ENCODE measurements around the gene CD300LD.
"Not testable (repeated sequence)": the region's sequence is repeated elsewhere in the genome, so short reads cannot be mapped to it uniquely, and the experiment has no call there.

The CD300LD gene

GRCh38 chr17:74569020-74570003, 22.8 kb downstream of the CD300LD start:
- no peak for DNase-seq

GRCh38 chr17:74568106-74568873, 23.8 kb downstream of the CD300LD start:
- no peak for DNase-seq

- no peak for DNase-seq
These were observed 24.7 kb downstream of the CD300LD start, which contains the start of gene CD300H for GRCh38 chr17:74567397-74567796. CD300H (minus strand) TSS chr17:74567509.

- DNase-seq = peak; percentile 21
These were observed 25.8 kb downstream of the CD300LD start for GRCh38 chr17:74566132-74566753.

GRCh38 chr17:74565126-74565525, 27.0 kb downstream of the CD300LD start:
- no peak for DNase-seq

GRCh38 chr17:74563358-74563757, 28.7 kb downstream of the CD300LD start:
- no peak for DNase-seq

- DNase-seq = no peak
These were observed 30.5 kb downstream of the CD300LD start for GRCh38 chr17:74561586-74561985.

GRCh38 chr17:74558882-74559519, 33.1 kb downstream of the CD300LD start:
- DNase-seq = no peak

GRCh38 chr17:74558402-74558801, 33.7 kb downstream of the CD300LD start:
- DNase-seq = not testable (repeated sequence)

- no peak for DNase-seq
These were observed 36.6 kb downstream of the CD300LD start for GRCh38 chr17:74555427-74555940.

GRCh38 chr17:74554909-74555308, 37.2 kb downstream of the CD300LD start:
- no peak for DNase-seq

GRCh38 chr17:74552037-74552436, 40.0 kb downstream of the CD300LD start:
- DNase-seq = no peak

- DNase-seq = no peak
These were observed 41.5 kb downstream of the CD300LD start for GRCh38 chr17:74550602-74551001.

- DNase-seq = no peak
These were observed 42.7 kb downstream of the CD300LD start for GRCh38 chr17:74549343-74549742.

GRCh38 chr17:74547736-74548135, 44.3 kb downstream of the CD300LD start:
- DNase-seq = no peak

GRCh38 chr17:74547264-74547663, 44.8 kb downstream of the CD300LD start:
- DNase-seq = no peak

GRCh38 chr17:74546586-74546985, 45.5 kb downstream of the CD300LD start:
- no peak for DNase-seq

GRCh38 chr17:74545843-74546230, 46.2 kb downstream of the CD300LD start, which contains the start of gene CD300C:
CD300C (minus strand) TSS chr17:74546115; CDS start chr17:74545782, 333 bp downstream.
- no peak for DNase-seq

- DNase-seq = no peak
These were observed 46.9 kb downstream of the CD300LD start for GRCh38 chr17:74544991-74545842.

GRCh38 chr17:74543891-74544760, 48.0 kb downstream of the CD300LD start:
- DNase-seq = no peak
